Stomach (tissue), 9 donors: ENCODE data around the gene PJVK. TPM values are rescaled to one million over a fixed set of nuclear protein-coding genes. Genes with fewer than 3 reads are reported as not detected.
A peak's percentile ranks its signal among the peaks of the same experiment; 100 is the strongest.

Source experiments
- DNase-seq, 2 donors: peaks; one replicate each; pipeline versions ENCODE4 v3.0.0 to v3.0.0-alpha.2; 2013 to 2019
- H3K27ac ChIP-seq, 5 donors: fragments of 200-600 bp in 4 of 5; sonication (generic) in 4 of 5; one replicate each; pipeline ENCODE4 v1.5.1; 2013 to 2019; ENCODE audit warnings: mild to moderate bottlenecking in 1 of 5, moderate library complexity in 1 of 5
- H3K27me3 ChIP-seq, 3 donors: fragments of 200-600 bp; sonication (generic); one replicate each; pipeline ENCODE4 v1.5.1; 2017 to 2019; ENCODE audit warnings: mixed run types in 1 of 3
- H3K36me3 ChIP-seq, 4 donors: fragments of 200-600 bp; sonication (generic); 1 replicate in 3 of 4; 2 replicates in 1 of 4; pipeline ENCODE4 v1.5.1; 2016 to 2019
- H3K4me1 ChIP-seq, 4 donors: fragments of 200-600 bp; sonication (generic); one replicate each; pipeline ENCODE4 v1.5.1; 2016 to 2019
- H3K4me3 ChIP-seq, 4 donors: fragments of 200-600 bp; sonication (generic) in 3 of 4; one replicate each; pipeline ENCODE4 v1.5.1; 2016 to 2019; ENCODE audit warnings: mild to moderate bottlenecking in 1 of 4
- H3K9me3 ChIP-seq, 4 donors: fragments of 200-600 bp; sonication (generic); one replicate each; pipeline ENCODE4 v1.5.1; 2016 to 2019
- EP300 ChIP-seq: sonication (generic); formaldehyde crosslinking; IDR thresholded peaks from one replicate; pipeline ENCODE4 v1.6.1; 2017; ENCODE audit warnings: antibody characterized with exemption
- POLR2A ChIP-seq, 4 donors: fragments of 450-650 bp; IDR thresholded peaks; one replicate each; pipeline ENCODE4 v1.6.1; 2016; ENCODE audit warnings: antibody characterized with exemption in 4 of 4, control low read depth in 2 of 4, mild to moderate bottlenecking in 1 of 4, moderate library complexity in 1 of 4
- POLR2AphosphoS5 ChIP-seq, 3 donors: sonication (generic); formaldehyde crosslinking; IDR thresholded peaks; one replicate each; pipeline ENCODE4 v1.6.1; 2016; ENCODE audit warnings: antibody characterized with exemption in 3 of 3
- WGBS, 5 donors: extraction: QIAGEN DNeasy Blood & Tissue Kit in 3 of 5; methylation state at CpG; one replicate each; pipeline versions ENCODE4 v1.1.5 to v1.1.7; 2013 to 2018; 5-methylcytosine and 5-hydroxymethylcytosine counted together
- intact Hi-C: fragments of 100-400 bp; cut with DNase I; formaldehyde crosslinking; loops from one replicate; pipeline ENCODE4 v1.15.1; 2023; ENCODE audit warnings: low total_unique reads
- polyA plus RNA-seq, 3 donors: library from polyadenylated mRNA; stranded (reverse); fragments of 200-250 nt; gene quantifications; one replicate each; pipeline ENCODE4 v1.2.3, GENCODE V29; 2013
- total RNA-seq, 5 donors: library from RNA; depleted of rRNA; stranded (reverse); fragments of >200 nt; gene quantifications; one replicate each; pipeline versions ENCODE4 v1.1.0 to v1.2.3, GENCODE V29; 2014 to 2016
- TF ChIP-seq, protein P1 (sequence below), 7 experiments: fragments of 450-650 bp in 4 of 7; fragments of 200-600 bp in 3 of 7; sonication (generic) in 3 of 7; IDR thresholded peaks; one replicate each; pipeline ENCODE4 v1.5.1; 2016 to 2019; ENCODE audit warnings: antibody characterized with exemption in 7 of 7, control low read depth in 2 of 7, mild to moderate bottlenecking in 1 of 7
- donor health status: healthy with polysubstance abuse.
- donor health status: Bipolar disorder and iron deficiency.
- donor health status: healthy.

Gene PJVK
- total and polyA plus RNA-seq, 8 donors = 0.72 to 8.8 (median 3.0) TPM; not detected in 2

DNA sequence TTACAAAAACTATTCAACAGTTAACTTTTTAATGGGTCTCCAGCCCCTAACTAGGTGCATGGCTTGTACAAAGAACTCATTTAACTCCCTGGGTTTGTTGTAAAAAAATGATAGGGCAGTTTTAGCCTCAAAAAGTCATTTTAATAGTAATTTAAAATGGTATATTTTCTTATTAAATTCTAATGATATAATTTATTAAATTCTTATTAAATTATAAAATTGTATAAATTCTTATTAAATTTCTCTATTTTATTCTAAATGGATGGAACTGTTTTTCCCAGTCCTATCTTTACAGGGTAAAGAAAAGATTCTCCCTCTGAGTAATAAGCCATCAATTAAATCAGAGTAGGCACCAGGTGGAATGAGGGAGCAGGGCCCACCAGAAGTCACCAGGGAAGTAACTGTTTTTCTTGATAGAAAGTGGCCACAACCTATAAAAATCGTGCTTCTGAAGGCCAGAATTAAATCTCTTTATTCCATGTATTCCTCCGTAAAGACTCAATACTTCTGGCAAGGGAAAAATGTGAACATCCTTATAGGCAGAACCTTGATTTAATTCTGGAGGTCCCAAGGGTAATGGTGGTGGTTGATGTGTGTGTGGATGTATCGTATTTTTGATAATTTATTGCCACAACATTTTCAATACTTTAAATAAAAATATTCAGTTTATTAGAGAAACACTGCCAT, 26.4 kb downstream of the PJVK start:
- H3K36me3 ChIP-seq = no peaks in the 10 kb centered on the region
- TF ChIP-seq EP300 (no peak), POLR2AphosphoS5 (IDR thresholded peaks at IDR 0.05) (no peak), POLR2A (IDR thresholded peaks at IDR 0.05) (no peak)
- TF ChIP-seq, protein P1, sequence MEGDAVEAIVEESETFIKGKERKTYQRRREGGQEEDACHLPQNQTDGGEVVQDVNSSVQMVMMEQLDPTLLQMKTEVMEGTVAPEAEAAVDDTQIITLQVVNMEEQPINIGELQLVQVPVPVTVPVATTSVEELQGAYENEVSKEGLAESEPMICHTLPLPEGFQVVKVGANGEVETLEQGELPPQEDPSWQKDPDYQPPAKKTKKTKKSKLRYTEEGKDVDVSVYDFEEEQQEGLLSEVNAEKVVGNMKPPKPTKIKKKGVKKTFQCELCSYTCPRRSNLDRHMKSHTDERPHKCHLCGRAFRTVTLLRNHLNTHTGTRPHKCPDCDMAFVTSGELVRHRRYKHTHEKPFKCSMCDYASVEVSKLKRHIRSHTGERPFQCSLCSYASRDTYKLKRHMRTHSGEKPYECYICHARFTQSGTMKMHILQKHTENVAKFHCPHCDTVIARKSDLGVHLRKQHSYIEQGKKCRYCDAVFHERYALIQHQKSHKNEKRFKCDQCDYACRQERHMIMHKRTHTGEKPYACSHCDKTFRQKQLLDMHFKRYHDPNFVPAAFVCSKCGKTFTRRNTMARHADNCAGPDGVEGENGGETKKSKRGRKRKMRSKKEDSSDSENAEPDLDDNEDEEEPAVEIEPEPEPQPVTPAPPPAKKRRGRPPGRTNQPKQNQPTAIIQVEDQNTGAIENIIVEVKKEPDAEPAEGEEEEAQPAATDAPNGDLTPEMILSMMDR (IDR thresholded peaks at IDR 0.05) = no peak
- H3K27ac ChIP-seq = peak overlapping the region in 4 of 5 donors; percentile 92 to 97 (median 96)
- DNase-seq = no peak
- H3K4me1 ChIP-seq = peaks cover 30 to 47% (median 40%) of the 10 kb centered on the region in 4 donors
- no peaks in the 10 kb centered on the region for H3K27me3 ChIP-seq
- 5 to 15% (median 8%) methylated on average over 3 of the region's 3 CpGs for WGBS, 5 donors
- no peaks in the 10 kb centered on the region for H3K9me3 ChIP-seq
- H3K4me3 ChIP-seq = peak overlapping the region; percentile 56 to 69 (median 62)
- intact Hi-C loops = no loop called here

DNA sequence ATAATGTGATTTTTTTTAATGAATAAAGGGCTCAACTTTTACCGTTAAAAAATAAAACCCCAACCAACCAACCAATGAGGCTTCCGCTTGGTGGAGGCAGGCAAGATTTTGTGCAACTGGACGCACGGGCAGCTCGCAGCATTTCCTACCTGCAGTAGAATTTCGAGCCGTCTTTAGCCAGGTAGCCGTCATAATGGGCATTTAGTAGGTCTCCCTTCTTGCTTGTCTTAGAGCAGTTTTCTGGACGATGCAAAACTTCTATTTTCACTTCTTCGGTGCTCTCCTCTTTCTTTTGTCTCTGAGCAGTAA, 26.9 kb downstream of the PJVK start:
- Histone ChIP-seq H3K4me3 (peak overlapping the region; percentile 56 to 69 (median 62)), H3K27me3 (no peaks in the 10 kb centered on the region), H3K9me3 (no peaks in the 10 kb centered on the region), H3K4me1 (peaks cover 34 to 52% (median 45%) of the 10 kb centered on the region in 4 donors), H3K27ac (peak overlapping the region; percentile 86 to 97 (median 95)), H3K36me3 (no peaks in the 10 kb centered on the region)
- intact Hi-C loops = no loop called here
- TF ChIP-seq, protein P1 (IDR thresholded peaks at IDR 0.05) = no peak
- TF ChIP-seq POLR2AphosphoS5 (IDR thresholded peaks at IDR 0.05) = no peak
- no peak for DNase-seq
- 0 to 1% (median 1%) methylated on average over 10 of the region's 10 CpGs for WGBS, 5 donors

DNA sequence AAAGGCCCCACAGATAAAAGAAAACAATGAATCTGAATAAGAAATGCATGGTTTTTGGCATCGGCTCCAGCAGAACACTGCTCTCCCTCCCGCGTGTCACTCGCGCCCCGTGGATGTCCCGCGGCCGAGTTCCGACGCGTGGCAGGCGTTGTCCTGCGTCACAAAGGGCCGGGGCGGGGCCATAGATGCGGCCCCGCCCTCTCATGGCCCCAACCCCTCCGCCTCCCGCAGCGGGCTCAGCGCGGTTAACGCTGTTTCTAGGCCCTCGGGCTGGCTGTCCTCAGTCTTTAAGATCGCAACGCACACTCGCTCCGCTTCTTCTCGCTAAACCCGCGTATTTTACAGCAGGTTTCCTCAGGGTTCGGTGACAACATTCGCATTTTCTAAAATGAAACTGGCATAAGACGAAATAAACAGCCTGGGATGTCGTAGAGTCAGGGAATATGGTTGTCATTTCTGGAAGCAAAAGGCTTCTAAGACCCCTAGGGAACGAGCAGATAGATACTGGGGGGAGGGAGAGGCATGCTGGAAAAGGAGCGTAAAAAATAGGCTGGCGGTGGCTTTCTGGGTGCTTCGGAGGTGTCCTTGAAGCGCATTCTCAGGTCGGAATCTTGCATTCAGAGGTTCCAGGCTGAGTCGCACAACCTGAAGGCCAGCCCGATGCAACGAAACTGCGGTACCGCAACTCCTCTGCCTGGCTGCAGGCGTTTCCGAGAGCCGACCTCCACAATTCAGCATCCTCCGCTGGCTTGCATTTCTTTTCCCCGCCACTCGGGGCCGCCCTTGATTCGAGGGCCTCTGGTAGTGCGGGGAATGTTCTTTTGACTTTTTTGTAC, 27.5 kb downstream of the PJVK start, which contains the start of gene FKBP7:
TSS of gene FKBP7 (minus strand) at position 162 of the 836 bp plus-strand sequence. CDS start at position 61, 101 bp downstream.
- peak in 2 of 4 donors; percentile 6 to 72 for TF ChIP-seq POLR2A (IDR thresholded peaks at IDR 0.05)
- peak; percentile 86 to 88 (median 87) for TF ChIP-seq POLR2AphosphoS5 (IDR thresholded peaks at IDR 0.05)
- TF ChIP-seq, protein P1 (IDR thresholded peaks at IDR 0.05) = peak in 5 of 7 experiments; percentile 60 to 85 (median 71)
- no peak for TF ChIP-seq EP300
- intact Hi-C loops = no loop called here
- H3K4me1 ChIP-seq = peaks cover 39 to 58% (median 50%) of the 10 kb centered on the region in 4 donors
- 2% methylated on average over 52 to 56 of the region's 56 CpGs for WGBS, 5 donors
- H3K9me3 ChIP-seq = no peaks in the 10 kb centered on the region
- H3K36me3 ChIP-seq = no peaks in the 10 kb centered on the region
- peak within 1 kb of the TSS; percentile 56 to 69 (median 62) for H3K4me3 ChIP-seq
- H3K27me3 ChIP-seq = no peaks in the 10 kb centered on the region
- peak; percentile 88 to 96 for DNase-seq
- peak within 1 kb of the TSS; percentile 86 to 97 (median 95) for H3K27ac ChIP-seq

DNA sequence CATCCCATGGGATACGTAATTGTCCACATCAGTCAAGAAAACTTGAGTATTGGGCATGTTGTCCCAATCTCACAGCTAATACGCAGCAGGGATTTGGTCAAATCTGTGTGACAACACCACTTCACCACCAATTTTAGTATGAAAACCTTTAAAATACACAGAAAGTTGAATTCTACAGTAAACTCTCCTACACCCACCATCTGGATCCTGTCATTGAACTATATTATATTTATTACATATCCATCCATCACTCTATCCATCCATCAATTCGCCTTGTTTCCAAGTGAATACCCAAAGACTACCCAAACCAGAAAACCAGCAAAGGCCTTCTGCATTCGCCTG, 28.1 kb downstream of the PJVK start:
- H3K4me3 ChIP-seq = peak overlapping the region; percentile 56 to 69 (median 62)
- H3K36me3 ChIP-seq = no peaks in the 10 kb centered on the region
- no peaks in the 10 kb centered on the region for H3K27me3 ChIP-seq
- H3K4me1 ChIP-seq = peaks cover 45 to 64% (median 56%) of the 10 kb centered on the region in 4 donors
- TF ChIP-seq POLR2AphosphoS5 (IDR thresholded peaks at IDR 0.05) = no peak
- TF ChIP-seq EP300 = no peak
- no peaks in the 10 kb centered on the region for H3K9me3 ChIP-seq
- peak overlapping the region; percentile 86 to 97 (median 95) for H3K27ac ChIP-seq
- intact Hi-C loops = no loop called here
- no peak for DNase-seq
- 46 to 56% (median 51%) methylated on average over 4 of the region's 4 CpGs for WGBS, 5 donors
